ENCODE data around the gene GANC. TPM values are rescaled to one million over a fixed set of nuclear protein-coding genes. Genes with fewer than 3 reads are reported as not detected.

Gene GANC
- total and polyA plus RNA-seq, 4 donors, result 19.6 to 105 (median 53.6) TPM

- H3K9ac ChIP-seq (ENCODE audit: insufficient read depth in 1 of 2, low read length in 2 of 2), result no peak overlapping the region
- ATAC-seq (ENCODE audit: insufficient read depth, low FRiP score) (no peak), DNase-seq (no peak)
- no peak overlapping the region for H3K27ac ChIP-seq (ENCODE audit: low read depth in 1 of 2, low read length in 1 of 2)
- H3K36me3 ChIP-seq (ENCODE audit: control insufficient read depth in 4 of 4, insufficient read depth in 4 of 4, low read length in 4 of 4), result peaks cover 4 to 14% (median 10%) of the 10 kb centered on the region in 4 donors
- H3K4me1 ChIP-seq (ENCODE audit: control insufficient read depth in 5 of 5, insufficient read depth in 5 of 5, low read length in 5 of 5), result no peaks in the 10 kb centered on the region
- no peaks in the 10 kb centered on the region for H3K27me3 ChIP-seq (ENCODE audit: control insufficient read depth in 3 of 3, insufficient read depth in 3 of 3, low read length in 2 of 3)
- WGBS, 2 donors, result 98 to 100% methylated on average over 2 of the region's 2 CpGs
- H3K4me3 ChIP-seq, result no peak overlapping the region
- TF ChIP-seq, protein P1, sequence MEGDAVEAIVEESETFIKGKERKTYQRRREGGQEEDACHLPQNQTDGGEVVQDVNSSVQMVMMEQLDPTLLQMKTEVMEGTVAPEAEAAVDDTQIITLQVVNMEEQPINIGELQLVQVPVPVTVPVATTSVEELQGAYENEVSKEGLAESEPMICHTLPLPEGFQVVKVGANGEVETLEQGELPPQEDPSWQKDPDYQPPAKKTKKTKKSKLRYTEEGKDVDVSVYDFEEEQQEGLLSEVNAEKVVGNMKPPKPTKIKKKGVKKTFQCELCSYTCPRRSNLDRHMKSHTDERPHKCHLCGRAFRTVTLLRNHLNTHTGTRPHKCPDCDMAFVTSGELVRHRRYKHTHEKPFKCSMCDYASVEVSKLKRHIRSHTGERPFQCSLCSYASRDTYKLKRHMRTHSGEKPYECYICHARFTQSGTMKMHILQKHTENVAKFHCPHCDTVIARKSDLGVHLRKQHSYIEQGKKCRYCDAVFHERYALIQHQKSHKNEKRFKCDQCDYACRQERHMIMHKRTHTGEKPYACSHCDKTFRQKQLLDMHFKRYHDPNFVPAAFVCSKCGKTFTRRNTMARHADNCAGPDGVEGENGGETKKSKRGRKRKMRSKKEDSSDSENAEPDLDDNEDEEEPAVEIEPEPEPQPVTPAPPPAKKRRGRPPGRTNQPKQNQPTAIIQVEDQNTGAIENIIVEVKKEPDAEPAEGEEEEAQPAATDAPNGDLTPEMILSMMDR (IDR thresholded peaks at IDR 0.05; ENCODE audit: control extremely low read depth, extremely low read depth), result no peak
- no peaks in the 10 kb centered on the region for H3K9me3 ChIP-seq (ENCODE audit: control insufficient read depth in 4 of 4, insufficient read depth in 3 of 4, low read length in 3 of 4)
Measured at GRCh38 chr15:42319206-42319605, 46.2 kb downstream of the GANC start.

DNA sequence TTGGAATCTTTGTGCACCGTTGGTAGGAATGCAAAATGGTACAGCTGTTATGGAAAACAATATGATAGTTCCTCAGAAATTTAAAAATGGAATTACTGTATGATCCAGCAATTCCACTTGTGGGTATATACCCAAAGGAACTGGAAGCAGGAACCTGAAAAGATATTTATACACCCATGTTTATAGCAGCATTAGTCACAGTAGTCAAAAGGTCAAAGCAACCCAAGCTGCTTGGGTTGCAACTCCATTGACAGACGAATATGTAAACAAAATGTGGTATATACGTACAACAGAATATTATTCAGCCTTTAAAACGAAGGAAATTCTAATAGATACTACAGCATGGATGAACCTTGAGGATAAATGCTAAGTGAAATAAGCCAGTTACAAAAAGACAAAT, 51.3 kb downstream of the GANC start:
- 85 to 86% methylated on average over 4 of the region's 4 CpGs for WGBS, 2 donors
- H3K27ac ChIP-seq (ENCODE audit: low read depth in 1 of 2, low read length in 1 of 2), result no peak overlapping the region
- no peak for DNase-seq
- no peak overlapping the region for H3K4me3 ChIP-seq
- H3K36me3 ChIP-seq (ENCODE audit: control insufficient read depth in 4 of 4, insufficient read depth in 4 of 4, low read length in 4 of 4), result peaks cover 4 to 29% (median 16%) of the 10 kb centered on the region in 4 donors
- H3K9me3 ChIP-seq (ENCODE audit: control insufficient read depth in 4 of 4, insufficient read depth in 3 of 4, low read length in 3 of 4), result no peaks in the 10 kb centered on the region
- no peak overlapping the region for H3K9ac ChIP-seq (ENCODE audit: insufficient read depth in 1 of 2, low read length in 2 of 2)
- TF ChIP-seq, protein P1 (IDR thresholded peaks at IDR 0.05; ENCODE audit: control extremely low read depth, extremely low read depth), result no peak
- H3K27me3 ChIP-seq (ENCODE audit: control insufficient read depth in 3 of 3, insufficient read depth in 3 of 3, low read length in 2 of 3), result no peaks in the 10 kb centered on the region
- ATAC-seq (ENCODE audit: insufficient read depth, low FRiP score), result no peak
- no peaks in the 10 kb centered on the region for H3K4me1 ChIP-seq (ENCODE audit: control insufficient read depth in 5 of 5, insufficient read depth in 5 of 5, low read length in 5 of 5)

DNA sequence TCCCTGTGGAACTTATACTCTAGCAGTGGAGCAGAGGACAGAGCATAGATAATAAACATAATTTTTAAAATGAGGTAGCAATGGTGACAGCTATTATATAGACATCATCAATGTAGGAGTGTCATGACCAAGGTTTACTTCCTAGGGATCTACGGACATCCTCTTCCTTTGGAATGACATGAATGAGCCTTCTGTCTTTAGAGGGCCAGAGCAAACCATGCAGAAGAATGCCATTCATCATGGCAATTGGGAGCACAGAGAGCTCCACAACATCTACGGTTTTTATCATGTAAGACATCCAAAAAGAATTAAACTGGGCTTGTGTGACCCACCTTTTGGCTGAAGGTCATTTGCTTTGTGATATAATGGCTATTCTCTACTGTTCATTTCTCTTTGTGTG, 56.2 kb downstream of the GANC start:
- TF ChIP-seq, protein P1 (IDR thresholded peaks at IDR 0.05; ENCODE audit: control extremely low read depth, extremely low read depth), result no peak
- DNase-seq (no peak), ATAC-seq (ENCODE audit: insufficient read depth, low FRiP score) (no peak)
- H3K4me3 ChIP-seq, result no peak overlapping the region
- no peaks in the 10 kb centered on the region for H3K4me1 ChIP-seq (ENCODE audit: control insufficient read depth in 5 of 5, insufficient read depth in 5 of 5, low read length in 5 of 5)
- 89 to 94% methylated on average over 2 of the region's 2 CpGs for WGBS, 2 donors
- peaks cover 0 to 1% (median 0%) of the 10 kb centered on the region in 4 donors for H3K9me3 ChIP-seq (ENCODE audit: control insufficient read depth in 4 of 4, insufficient read depth in 3 of 4, low read length in 3 of 4)
- no peaks in the 10 kb centered on the region for H3K27me3 ChIP-seq (ENCODE audit: control insufficient read depth in 3 of 3, insufficient read depth in 3 of 3, low read length in 2 of 3)
- peaks cover 0 to 19% (median 11%) of the 10 kb centered on the region in 4 donors for H3K36me3 ChIP-seq (ENCODE audit: control insufficient read depth in 4 of 4, insufficient read depth in 4 of 4, low read length in 4 of 4)
- no peak overlapping the region for H3K9ac ChIP-seq (ENCODE audit: insufficient read depth in 1 of 2, low read length in 2 of 2)
- no peak overlapping the region for H3K27ac ChIP-seq (ENCODE audit: low read depth in 1 of 2, low read length in 1 of 2)

GRCh38 chr15:42329992-42330391, 57.0 kb downstream of the GANC start:
- ATAC-seq (ENCODE audit: insufficient read depth, low FRiP score) (no peak), DNase-seq (no peak)
- WGBS, 2 donors, result 96 to 98% methylated on average over 2 of the region's 2 CpGs
- Histone ChIP-seq H3K27ac (ENCODE audit: low read depth in 1 of 2, low read length in 1 of 2) (no peak overlapping the region), H3K36me3 (ENCODE audit: control insufficient read depth in 4 of 4, insufficient read depth in 4 of 4, low read length in 4 of 4) (peaks cover 0 to 20% (median 11%) of the 10 kb centered on the region in 4 donors), H3K9me3 (ENCODE audit: control insufficient read depth in 4 of 4, insufficient read depth in 3 of 4, low read length in 3 of 4) (peaks cover 0 to 6% (median 2%) of the 10 kb centered on the region in 4 donors), H3K9ac (ENCODE audit: insufficient read depth in 1 of 2, low read length in 2 of 2) (no peak overlapping the region), H3K4me3 (no peak overlapping the region), H3K4me1 (ENCODE audit: control insufficient read depth in 5 of 5, insufficient read depth in 5 of 5, low read length in 5 of 5) (no peaks in the 10 kb centered on the region), H3K27me3 (ENCODE audit: control insufficient read depth in 3 of 3, insufficient read depth in 3 of 3, low read length in 2 of 3) (no peaks in the 10 kb centered on the region)
- TF ChIP-seq, protein P1 (IDR thresholded peaks at IDR 0.05; ENCODE audit: control extremely low read depth, extremely low read depth), result no peak

Data from lung (tissue), 12 donors.